Keratinocyte (primary cell): ENCODE data around the gene ZBTB4. TPM values are rescaled to one million over a fixed set of nuclear protein-coding genes. Genes with fewer than 3 reads are reported as not detected.

Experiments
- DNase-seq: peaks from one replicate; pipeline ENCODE4 v3.0.0-alpha.2; 2011; ENCODE audit warnings: low read depth, missing footprints, low spot score
- FAIRE-seq: peaks from 2 replicates; lab custom pipeline; 2011; peaks lifted over from hg19 to GRCh38; lab: Jason Lieb, UNC
- H2AFZ ChIP-seq: 2 replicates; pipeline ENCODE4 v1.6.0; 2012; ENCODE audit warnings: low read length, control low read depth, inconsistent platforms; ENCODE audit not compliant: control insufficient read depth
- H3K27ac ChIP-seq: 2 replicates; pipeline ENCODE4 v1.5.1; 2011; ENCODE audit warnings: low read length; ENCODE audit not compliant: control insufficient read depth, insufficient read depth
- H3K27me3 ChIP-seq: 3 replicates; pipeline ENCODE4 v1.6.0; 2011; ENCODE audit warnings: low read length; ENCODE audit not compliant: control insufficient read depth, insufficient read depth; ENCODE audit errors: extremely low read depth
- H3K36me3 ChIP-seq, 2 experiments: 2 replicates in 1 of 2; 3 replicates in 1 of 2; pipeline ENCODE4 v1.5.1; 2011; ENCODE audit warnings: low read length in 2 of 2, mild to moderate bottlenecking in 1 of 2; ENCODE audit not compliant: control insufficient read depth in 2 of 2, insufficient read depth in 2 of 2; ENCODE audit errors: extremely low read depth in 1 of 2
- H3K4me1 ChIP-seq: 3 replicates; pipeline ENCODE4 v1.5.1; 2011; ENCODE audit warnings: low read length; ENCODE audit not compliant: control insufficient read depth, insufficient read depth; ENCODE audit errors: extremely low read depth
- H3K4me2 ChIP-seq: 3 replicates; pipeline ENCODE4 v1.6.0; 2011; ENCODE audit warnings: low read depth, low read length; ENCODE audit not compliant: control insufficient read depth, insufficient read depth; ENCODE audit errors: extremely low read depth
- H3K4me3 ChIP-seq, 3 experiments: fragments of 200-600 bp in 1 of 3; sonication (generic) in 1 of 3; 2 replicates in 2 of 3; 3 replicates in 1 of 3; pipeline ENCODE4 v1.5.1; 2011 to 2016; ENCODE audit warnings: low read length in 3 of 3, mild to moderate bottlenecking in 3 of 3, control low read depth in 2 of 3, inconsistent platforms in 1 of 3, low read depth in 1 of 3, mixed read lengths in 1 of 3, mixed run types in 1 of 3, moderate library complexity in 1 of 3; ENCODE audit not compliant: control insufficient read depth in 2 of 3, insufficient read depth in 2 of 3; ENCODE audit errors: extremely low read depth in 1 of 3
- H3K79me2 ChIP-seq: 2 replicates; pipeline ENCODE4 v1.6.0; 2012; ENCODE audit warnings: low read length; ENCODE audit not compliant: control insufficient read depth, insufficient read depth
- H3K9ac ChIP-seq: 3 replicates; pipeline ENCODE4 v1.6.0; 2011; ENCODE audit warnings: low read length; ENCODE audit not compliant: control insufficient read depth, insufficient read depth; ENCODE audit errors: extremely low read depth
- H3K9me1 ChIP-seq: 3 replicates; pipeline ENCODE4 v1.6.0; 2011; ENCODE audit warnings: low read length; ENCODE audit not compliant: control insufficient read depth, insufficient read depth; ENCODE audit errors: extremely low read depth
- H3K9me3 ChIP-seq: 2 replicates; pipeline ENCODE4 v1.5.1; 2012; ENCODE audit warnings: low read depth, low read length; ENCODE audit not compliant: control insufficient read depth
- H4K20me1 ChIP-seq: 3 replicates; pipeline ENCODE4 v1.6.0; 2011; ENCODE audit warnings: low read length; ENCODE audit not compliant: control insufficient read depth, insufficient read depth; ENCODE audit errors: extremely low read depth
- CTCF ChIP-seq, 3 experiments: IDR thresholded peaks in 1 of 3; conservative IDR thresholded peaks in 1 of 3; optimal IDR thresholded peaks in 1 of 3; 2 replicates in 2 of 3; 3 replicates in 1 of 3; pipeline versions ENCODE3 to v1.5.1; 2011; ENCODE audit warnings: low read length in 3 of 3, mild to moderate bottlenecking in 3 of 3, moderate library complexity in 2 of 3, control low read depth in 1 of 3, inconsistent platforms in 1 of 3; ENCODE audit not compliant: insufficient read depth in 2 of 3; ENCODE audit errors: extremely low read depth in 1 of 3
- EZH2 ChIP-seq: IDR thresholded peaks from one replicate; pipeline ENCODE4 v1.6.1; 2012; ENCODE audit warnings: inconsistent platforms, mild to moderate bottlenecking, low read length, moderate library complexity
- dilution Hi-C: fragments of 300-500 bp; cut with MboI; formaldehyde crosslinking; loops from one replicate; pipeline ENCODE4 v1.7.0; 2020; ENCODE audit warnings: low sequenced_read_pairs; ENCODE audit not compliant: extremely low pct_ligation_motif_present
- polyA plus RNA-seq, 5 experiments: library from polyadenylated mRNA; depleted of rRNA in 3 of 5; stranded (reverse) in 3 of 5; stranded (forward) in 1 of 5; unstranded in 1 of 5; fragments of >200 nt; gene quantifications; 1 replicate in 1 of 5; 2 replicates in 3 of 5; 3 replicates in 1 of 5; pipeline versions ENCODE4 v1.2.1 to v1.2.3, GENCODE V29; 2011 to 2012; ENCODE audit warnings: missing spikeins in 2 of 5, low read depth in 1 of 5, low replicate concordance in 1 of 5

The ZBTB4 gene
- polyA plus RNA-seq, 1 donor (not counting 4 experiments of a cell fraction or from before 2014, with no cell fraction given): 20.9 TPM

DNA sequence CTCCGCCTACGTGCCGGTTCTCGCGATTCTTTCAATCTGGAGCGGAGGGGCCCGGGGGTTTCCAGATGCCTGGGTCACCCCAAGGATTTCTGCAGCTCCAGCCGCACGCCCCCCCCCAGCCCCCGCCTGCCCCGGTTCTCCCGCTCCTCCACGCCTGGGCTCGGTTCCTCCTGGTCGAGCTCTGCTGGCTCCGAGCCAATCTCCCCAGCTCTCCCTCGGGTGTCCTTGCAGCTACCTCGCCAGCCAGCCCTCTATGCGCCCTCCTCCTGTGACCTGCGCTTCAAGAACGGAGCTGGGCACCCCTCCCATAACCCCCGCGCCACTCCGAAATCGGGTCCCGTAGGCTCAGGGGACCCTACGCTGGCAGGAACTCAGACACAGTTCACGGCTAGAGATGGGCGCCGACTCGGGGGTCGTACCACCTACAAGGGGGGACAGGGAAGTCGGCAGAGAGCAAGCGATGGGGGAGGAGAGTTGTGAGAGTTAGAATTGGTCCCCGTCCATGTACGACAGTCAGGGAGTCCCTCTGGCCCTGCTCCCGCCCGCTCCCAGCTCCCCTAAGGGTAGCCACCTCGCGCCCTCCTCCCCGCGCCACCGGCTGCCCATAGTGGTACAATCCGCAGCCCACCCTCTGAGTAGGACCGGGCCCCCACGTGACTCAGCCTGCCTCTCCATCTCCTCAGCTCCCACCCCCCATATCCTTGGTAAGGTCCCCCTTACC, 39.2 kb downstream of the ZBTB4 start:
- H3K9me1 ChIP-seq: peaks cover 5% of the 10 kb centered on the region
- FAIRE-seq (no peak), DNase-seq (no peak)
- peaks cover 64% of the 10 kb centered on the region for H3K4me1 ChIP-seq
- H4K20me1 ChIP-seq: no peaks in the 10 kb centered on the region
- peak overlapping the region; percentile 59 to 81 (median 77) for H3K4me3 ChIP-seq
- peak overlapping the region; percentile 33 for H2AFZ ChIP-seq
- dilution Hi-C loops: no loop called here
- peaks cover 17% of the 10 kb centered on the region for H3K79me2 ChIP-seq
- no peaks in the 10 kb centered on the region for H3K9me3 ChIP-seq
- no peaks in the 10 kb centered on the region for H3K27me3 ChIP-seq
- peak overlapping the region; percentile 99 for H3K4me2 ChIP-seq
- peaks cover 0 to 4% of the 10 kb centered on the region in 2 experiments for H3K36me3 ChIP-seq
- TF ChIP-seq CTCF (optimal IDR thresholded peaks at IDR 0.05 in 1 of 3, IDR thresholded peaks at IDR 0.05 in 1 of 3, conservative IDR thresholded peaks at IDR 0.05 in 1 of 3; ENCODE audit: extremely low read depth in 1 of 3, insufficient read depth in 2 of 3, low read length in 3 of 3): no peak
- TF ChIP-seq EZH2: no peak
- peak overlapping the region; percentile 43 for H3K27ac ChIP-seq
- peak overlapping the region; percentile 77 for H3K9ac ChIP-seq

DNA sequence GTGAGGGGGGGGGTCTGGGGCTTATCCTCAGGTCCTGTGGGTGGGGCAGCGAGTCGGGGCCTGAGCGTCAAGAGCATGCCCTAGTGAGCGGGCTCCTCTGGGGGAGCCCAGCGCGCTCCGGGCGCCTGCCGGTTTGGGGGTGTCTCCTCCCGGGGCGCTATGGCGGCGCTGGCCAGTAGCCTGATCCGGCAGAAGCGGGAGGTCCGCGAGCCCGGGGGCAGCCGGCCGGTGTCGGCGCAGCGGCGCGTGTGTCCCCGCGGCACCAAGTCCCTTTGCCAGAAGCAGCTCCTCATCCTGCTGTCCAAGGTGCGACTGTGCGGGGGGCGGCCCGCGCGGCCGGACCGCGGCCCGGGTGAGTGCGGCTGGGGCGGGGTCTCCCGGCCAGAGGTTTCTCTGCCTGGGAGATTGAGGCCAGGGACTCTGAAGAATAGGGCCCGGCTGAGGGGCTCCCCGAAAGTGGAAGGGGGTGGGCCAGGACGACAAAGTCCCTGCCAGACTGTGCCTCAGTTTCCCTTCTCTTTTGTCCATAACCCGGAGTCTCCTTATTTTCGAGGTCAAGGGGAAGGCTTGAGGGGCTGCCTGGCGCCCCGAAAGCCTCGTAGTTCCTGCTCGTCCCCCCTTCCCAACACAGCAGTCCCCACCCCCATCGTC, 39.8 kb downstream of the ZBTB4 start, which contains the start of gene FGF11:
Gene FGF11 (plus strand): TSS at position 51 of the 651 bp plus-strand sequence. CDS start 109 bp downstream, at position 160.
- H3K9me1 ChIP-seq: peaks cover 4% of the 10 kb centered on the region
- no peak for TF ChIP-seq EZH2
- TF ChIP-seq CTCF (optimal IDR thresholded peaks at IDR 0.05 in 1 of 3, IDR thresholded peaks at IDR 0.05 in 1 of 3, conservative IDR thresholded peaks at IDR 0.05 in 1 of 3; ENCODE audit: extremely low read depth in 1 of 3, insufficient read depth in 2 of 3, low read length in 3 of 3): no peak
- H3K9me3 ChIP-seq: no peaks in the 10 kb centered on the region
- peak within 1 kb of the TSS; percentile 44 for H2AFZ ChIP-seq
- dilution Hi-C loops: no loop called here
- peaks cover 59% of the 10 kb centered on the region for H3K4me1 ChIP-seq
- H3K9ac ChIP-seq: peak within 1 kb of the TSS; percentile 77
- H3K4me2 ChIP-seq: peak within 1 kb of the TSS; percentile 99
- H3K4me3 ChIP-seq: peak within 1 kb of the TSS; percentile 59 to 81 (median 77)
- DNase-seq: no peak
- H4K20me1 ChIP-seq: no peaks in the 10 kb centered on the region
- peaks cover 17% of the 10 kb centered on the region for H3K79me2 ChIP-seq
- H3K27me3 ChIP-seq: no peaks in the 10 kb centered on the region
- peaks cover 0 to 4% of the 10 kb centered on the region in 2 experiments for H3K36me3 ChIP-seq
- FAIRE-seq: no peak
- peak within 1 kb of the TSS; percentile 62 for H3K27ac ChIP-seq
